HG03280 (cell line): ENCODE data around the gene LRBA.

ENCODE experiments used
- ATAC-seq: cut with Tn5 transposase; IDR thresholded peaks from one replicate; pipeline ENCODE4 v1.9.1; 2021; ENCODE audit warnings: mild to moderate bottlenecking, moderate library complexity; ENCODE audit not compliant: unreplicated experiment

LRBA gene

GRCh38 chr4:150231107-150231770 lies 783.8 kb downstream of the LRBA start:
- ATAC-seq: no peak

- ATAC-seq: no peak
Observed at GRCh38 chr4:150230561-150230960, 784.5 kb downstream of the LRBA start.

GRCh38 chr4:150229520-150229919 lies 785.6 kb downstream of the LRBA start:
- ATAC-seq: no peak

- no peak for ATAC-seq
Observed at GRCh38 chr4:150224896-150225591, 790.0 kb downstream of the LRBA start.

- ATAC-seq: no peak
Observed at GRCh38 chr4:150219841-150220240, 795.2 kb downstream of the LRBA start.

- no peak for ATAC-seq
Observed at GRCh38 chr4:150218447-150218846, 796.6 kb downstream of the LRBA start.

- no peak for ATAC-seq
Observed at GRCh38 chr4:150217808-150218207, 797.3 kb downstream of the LRBA start.

- no peak for ATAC-seq
Observed at GRCh38 chr4:150217192-150217591, 797.9 kb downstream of the LRBA start.

- no peak for ATAC-seq
Observed at GRCh38 chr4:150216726-150217125, 798.4 kb downstream of the LRBA start.

GRCh38 chr4:150215601-150216000 lies 799.5 kb downstream of the LRBA start:
- ATAC-seq: no peak
